ENCODE measurements around the gene CGN.

Gene CGN

GRCh38 chr1:151510957-151511635, at the start of gene CGN:
CGN (plus strand) TSS chr1:151511387; CDS start chr1:151518520, 7,133 bp downstream.
- no peak for TF ChIP-seq ZFX (IDR thresholded peaks at IDR 0.05)
- TF ChIP-seq, protein P1, sequence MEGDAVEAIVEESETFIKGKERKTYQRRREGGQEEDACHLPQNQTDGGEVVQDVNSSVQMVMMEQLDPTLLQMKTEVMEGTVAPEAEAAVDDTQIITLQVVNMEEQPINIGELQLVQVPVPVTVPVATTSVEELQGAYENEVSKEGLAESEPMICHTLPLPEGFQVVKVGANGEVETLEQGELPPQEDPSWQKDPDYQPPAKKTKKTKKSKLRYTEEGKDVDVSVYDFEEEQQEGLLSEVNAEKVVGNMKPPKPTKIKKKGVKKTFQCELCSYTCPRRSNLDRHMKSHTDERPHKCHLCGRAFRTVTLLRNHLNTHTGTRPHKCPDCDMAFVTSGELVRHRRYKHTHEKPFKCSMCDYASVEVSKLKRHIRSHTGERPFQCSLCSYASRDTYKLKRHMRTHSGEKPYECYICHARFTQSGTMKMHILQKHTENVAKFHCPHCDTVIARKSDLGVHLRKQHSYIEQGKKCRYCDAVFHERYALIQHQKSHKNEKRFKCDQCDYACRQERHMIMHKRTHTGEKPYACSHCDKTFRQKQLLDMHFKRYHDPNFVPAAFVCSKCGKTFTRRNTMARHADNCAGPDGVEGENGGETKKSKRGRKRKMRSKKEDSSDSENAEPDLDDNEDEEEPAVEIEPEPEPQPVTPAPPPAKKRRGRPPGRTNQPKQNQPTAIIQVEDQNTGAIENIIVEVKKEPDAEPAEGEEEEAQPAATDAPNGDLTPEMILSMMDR (conservative IDR thresholded peaks at IDR 0.05): no peak
- H3K27ac ChIP-seq: peak within 1 kb of the TSS; percentile 89

- TF ChIP-seq ZFX (IDR thresholded peaks at IDR 0.05): no peak
- TF ChIP-seq, protein P1 (conservative IDR thresholded peaks at IDR 0.05): no peak
- H3K27ac ChIP-seq: no peak overlapping the region
These were observed 49.5 kb upstream of the CGN start for GRCh38 chr1:151461694-151462093.

- TF ChIP-seq ZFX (IDR thresholded peaks at IDR 0.05): no peak
- TF ChIP-seq, protein P1 (conservative IDR thresholded peaks at IDR 0.05): no peak
- no peak overlapping the region for H3K27ac ChIP-seq
These were observed 46.2 kb upstream of the CGN start for GRCh38 chr1:151465026-151465425.

GRCh38 chr1:151472856-151473731, 38.1 kb upstream of the CGN start:
- H3K27ac ChIP-seq: no peak overlapping the region
- TF ChIP-seq ZFX (IDR thresholded peaks at IDR 0.05): no peak
- TF ChIP-seq, protein P1 (conservative IDR thresholded peaks at IDR 0.05): no peak

- TF ChIP-seq ZFX (IDR thresholded peaks at IDR 0.05): no peak
- TF ChIP-seq, protein P1 (conservative IDR thresholded peaks at IDR 0.05): no peak
These were observed 36.4 kb upstream of the CGN start for GRCh38 chr1:151474745-151475144.

DNA sequence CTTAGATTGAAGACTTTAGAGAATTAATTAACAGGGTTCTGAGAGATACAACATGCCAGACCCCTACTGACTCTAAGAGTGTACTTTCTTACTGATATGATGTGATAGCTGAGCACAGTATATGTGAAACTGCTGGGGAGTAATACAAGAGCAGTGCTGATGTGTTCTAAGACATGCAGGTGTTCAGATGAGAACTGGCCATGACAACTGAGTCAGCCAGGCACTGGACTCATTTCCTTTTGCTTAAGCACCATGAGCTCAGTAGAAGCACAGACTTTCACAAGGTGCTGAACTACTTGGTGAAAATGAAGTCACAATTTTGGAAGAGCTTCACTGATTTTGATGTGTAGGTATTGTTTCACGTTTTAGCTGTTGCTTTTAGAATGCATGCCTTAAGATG, 36.0 kb upstream of the CGN start:
- no peak overlapping the region for H3K27ac ChIP-seq

More at GRCh38 chr1:151474745-151475144, 36.4 kb upstream of the CGN start:
- no peak overlapping the region for H3K27ac ChIP-seq

More for the DNA sequence above, 36.0 kb upstream of the CGN start:
- TF ChIP-seq, protein P1 (conservative IDR thresholded peaks at IDR 0.05): no peak
